NT2/D1 (cell line): Measurements from ENCODE around the gene NECTIN4.

ENCODE experiments used
- SUZ12 ChIP-seq: IDR thresholded peaks from 2 replicates; pipeline ENCODE4 v1.6.1; 2011; ENCODE audit not compliant: insufficient read length, insufficient read depth; ENCODE audit errors: extremely low read depth
- YY1 ChIP-seq: IDR thresholded peaks from 2 replicates; pipeline ENCODE4 v1.6.1; 2011; ENCODE audit not compliant: insufficient read length, insufficient read depth
- ZNF274 ChIP-seq: IDR thresholded peaks from 2 replicates; pipeline ENCODE4 v1.6.1; 2011; ENCODE audit warnings: mild to moderate bottlenecking, low read depth, low read length

DNA sequence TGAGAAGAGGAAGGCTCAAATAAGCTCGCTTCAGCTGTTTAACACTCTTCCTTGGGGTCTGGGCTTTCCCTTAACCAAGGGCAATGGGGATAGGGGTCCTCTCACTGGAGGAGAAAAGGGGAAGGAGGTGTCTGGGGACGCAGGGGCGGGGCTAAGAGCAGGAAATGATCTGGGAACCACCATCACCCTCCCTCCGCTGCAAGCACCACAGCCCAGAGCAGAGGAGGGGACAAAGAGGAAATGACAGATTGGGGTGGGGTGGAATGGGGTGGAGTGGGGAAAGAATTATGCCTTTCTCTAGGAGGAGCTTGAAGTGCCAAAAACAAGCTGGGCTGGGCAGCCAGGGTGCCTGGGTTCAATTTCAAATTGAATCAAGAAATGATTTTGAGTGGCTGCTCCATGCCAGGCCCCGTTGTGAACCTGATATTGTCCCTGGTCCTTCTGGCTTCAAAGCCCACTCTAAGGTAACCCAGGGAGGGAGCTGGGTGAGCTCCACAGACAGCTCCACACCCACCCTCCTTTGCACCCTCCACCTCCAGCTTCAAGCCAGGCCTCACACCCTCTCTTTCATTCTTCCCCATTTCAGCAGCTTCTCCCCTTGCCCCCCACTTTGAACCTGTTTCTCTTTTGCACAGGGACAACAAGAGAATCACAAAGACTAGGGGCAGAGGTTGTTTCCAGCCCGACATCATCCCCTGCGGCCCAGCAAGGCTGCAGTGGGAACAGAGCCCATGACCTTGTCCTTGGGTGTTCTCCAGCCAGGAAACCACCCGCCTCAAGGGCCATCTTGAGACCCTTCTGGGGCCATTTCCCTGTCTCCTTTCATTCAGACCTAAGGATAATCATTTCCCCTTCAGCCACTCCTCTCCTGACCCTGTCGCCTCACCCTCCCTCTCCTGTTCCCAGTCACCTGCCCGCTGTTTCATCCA is 20.8 kb downstream of the NECTIN4 start:
- TF ChIP-seq YY1 (no peak), SUZ12 (no peak), ZNF274 (no peak)
